GM12873 (cell line): Measurements from ENCODE around the gene ZNF280B.
A peak's percentile ranks its signal among the peaks of the same experiment; 100 is the strongest.

Source experiments
- TF ChIP-seq, protein P1 (sequence below): IDR thresholded peaks from 2 replicates; pipeline ENCODE4 v1.5.1; 2012; ENCODE audit warnings: low read depth, mild to moderate bottlenecking, moderate library complexity, low read length, control low read depth; ENCODE audit not compliant: insufficient read depth; ENCODE audit errors: missing control alignments

The ZNF280B gene, protein sequence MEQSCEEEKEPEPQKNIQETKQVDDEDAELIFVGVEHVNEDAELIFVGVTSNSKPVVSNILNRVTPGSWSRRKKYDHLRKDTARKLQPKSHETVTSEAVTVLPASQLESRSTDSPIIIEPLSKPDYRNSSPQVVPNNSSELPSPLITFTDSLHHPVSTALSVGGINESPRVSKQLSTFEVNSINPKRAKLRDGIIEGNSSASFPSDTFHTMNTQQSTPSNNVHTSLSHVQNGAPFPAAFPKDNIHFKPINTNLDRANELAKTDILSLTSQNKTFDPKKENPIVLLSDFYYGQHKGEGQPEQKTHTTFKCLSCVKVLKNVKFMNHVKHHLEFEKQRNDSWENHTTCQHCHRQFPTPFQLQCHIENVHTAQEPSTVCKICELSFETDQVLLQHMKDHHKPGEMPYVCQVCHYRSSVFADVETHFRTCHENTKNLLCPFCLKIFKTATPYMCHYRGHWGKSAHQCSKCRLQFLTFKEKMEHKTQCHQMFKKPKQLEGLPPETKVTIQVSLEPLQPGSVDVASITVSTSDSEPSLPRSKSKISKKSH

DNA sequence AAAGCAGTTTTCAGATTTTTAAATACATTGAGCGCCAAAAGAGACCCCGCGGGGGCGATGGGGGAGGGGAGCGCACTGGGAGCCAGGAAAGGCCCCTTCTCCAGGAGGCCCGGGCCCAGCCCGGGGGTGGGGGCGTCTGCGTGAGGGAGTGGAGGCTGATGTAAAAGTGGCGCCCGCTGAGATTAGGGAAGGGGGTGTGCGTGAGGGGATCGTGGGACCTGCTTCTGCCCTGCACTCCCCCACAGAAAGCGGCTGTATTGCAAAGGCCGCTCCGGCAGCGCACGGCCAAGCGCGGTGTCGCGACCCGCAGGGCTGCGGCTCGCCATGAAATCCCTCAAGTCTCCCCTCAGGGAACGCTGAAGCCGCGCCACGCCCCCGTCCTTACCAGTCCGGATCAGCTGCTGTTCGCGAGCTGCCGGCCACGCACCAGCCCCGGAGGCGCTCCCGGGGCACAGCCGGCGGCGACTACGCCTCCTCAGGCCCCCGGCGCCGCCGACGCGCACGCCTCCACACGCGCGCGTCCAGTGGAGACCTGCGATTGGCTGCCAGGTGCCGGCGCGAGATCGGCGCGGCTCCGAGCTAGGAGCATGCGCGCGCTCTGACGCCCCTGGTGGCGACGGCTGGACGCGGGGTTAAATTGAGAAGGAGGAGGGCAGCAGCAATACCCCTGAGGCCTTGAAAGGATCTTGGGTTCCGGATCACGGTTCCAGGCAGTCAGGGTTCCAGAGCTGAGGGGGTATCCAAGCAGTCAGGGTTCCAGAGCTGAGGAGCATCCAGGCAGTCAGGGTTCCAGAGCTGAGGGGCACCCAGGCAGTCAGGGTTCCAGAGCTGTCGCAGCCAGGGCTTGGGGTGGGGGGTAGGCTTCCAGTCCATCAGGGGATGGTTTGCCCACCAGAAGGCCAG is at the start of gene ZNF280B:
Gene ZNF280B (minus strand): TSS at position 469 of the 903 bp plus-strand sequence. CDS start 19,344 bp downstream, outside the sequence.
- TF ChIP-seq, protein P1, sequence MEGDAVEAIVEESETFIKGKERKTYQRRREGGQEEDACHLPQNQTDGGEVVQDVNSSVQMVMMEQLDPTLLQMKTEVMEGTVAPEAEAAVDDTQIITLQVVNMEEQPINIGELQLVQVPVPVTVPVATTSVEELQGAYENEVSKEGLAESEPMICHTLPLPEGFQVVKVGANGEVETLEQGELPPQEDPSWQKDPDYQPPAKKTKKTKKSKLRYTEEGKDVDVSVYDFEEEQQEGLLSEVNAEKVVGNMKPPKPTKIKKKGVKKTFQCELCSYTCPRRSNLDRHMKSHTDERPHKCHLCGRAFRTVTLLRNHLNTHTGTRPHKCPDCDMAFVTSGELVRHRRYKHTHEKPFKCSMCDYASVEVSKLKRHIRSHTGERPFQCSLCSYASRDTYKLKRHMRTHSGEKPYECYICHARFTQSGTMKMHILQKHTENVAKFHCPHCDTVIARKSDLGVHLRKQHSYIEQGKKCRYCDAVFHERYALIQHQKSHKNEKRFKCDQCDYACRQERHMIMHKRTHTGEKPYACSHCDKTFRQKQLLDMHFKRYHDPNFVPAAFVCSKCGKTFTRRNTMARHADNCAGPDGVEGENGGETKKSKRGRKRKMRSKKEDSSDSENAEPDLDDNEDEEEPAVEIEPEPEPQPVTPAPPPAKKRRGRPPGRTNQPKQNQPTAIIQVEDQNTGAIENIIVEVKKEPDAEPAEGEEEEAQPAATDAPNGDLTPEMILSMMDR, result peak; percentile 65

DNA sequence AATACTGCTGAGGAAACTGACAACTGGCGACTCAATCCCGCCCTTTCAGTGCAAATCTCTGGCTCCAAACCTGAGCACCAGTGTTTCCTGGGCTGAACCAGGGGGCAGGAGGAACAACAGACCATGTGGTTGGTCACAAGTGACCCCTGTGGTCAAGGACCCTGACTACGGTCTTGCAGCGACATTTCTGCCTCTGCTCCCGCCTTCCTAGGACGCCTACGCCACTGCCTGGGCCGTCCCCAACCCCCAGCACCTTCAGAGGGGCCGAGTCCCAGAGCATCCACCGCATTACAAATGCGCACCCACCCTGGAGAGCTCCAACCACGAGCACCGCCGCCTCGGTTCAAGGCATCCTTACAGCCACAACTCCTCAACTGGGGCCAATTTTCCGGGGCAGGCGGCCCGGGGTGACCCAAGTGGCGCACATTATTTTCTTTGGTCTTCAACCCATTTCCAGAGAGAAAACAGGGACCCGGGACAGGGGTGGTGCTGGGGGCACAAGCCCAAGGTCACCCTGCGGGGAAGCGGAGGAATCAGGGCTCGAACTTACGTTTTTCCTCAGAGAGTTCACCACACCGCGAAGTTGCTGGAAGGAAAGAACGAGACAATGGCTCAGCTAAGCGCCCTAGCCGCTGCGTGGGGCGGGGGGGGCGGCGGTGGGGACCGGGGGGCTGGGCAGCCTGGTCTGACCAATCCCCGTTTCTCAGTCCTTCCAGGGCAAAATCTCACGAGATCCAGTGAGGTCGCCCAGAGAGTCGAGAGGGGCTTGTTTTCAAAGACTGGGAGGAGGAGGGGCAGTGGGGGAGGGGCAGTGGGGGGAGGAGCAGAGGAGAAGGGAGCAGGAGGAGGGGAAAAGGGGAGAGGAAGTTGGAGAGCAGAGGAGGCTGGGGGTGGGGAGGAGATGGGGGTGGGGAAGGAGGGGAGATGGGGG is 48.7 kb upstream of the ZNF280B start:
- TF ChIP-seq, protein P1, result no peak

DNA sequence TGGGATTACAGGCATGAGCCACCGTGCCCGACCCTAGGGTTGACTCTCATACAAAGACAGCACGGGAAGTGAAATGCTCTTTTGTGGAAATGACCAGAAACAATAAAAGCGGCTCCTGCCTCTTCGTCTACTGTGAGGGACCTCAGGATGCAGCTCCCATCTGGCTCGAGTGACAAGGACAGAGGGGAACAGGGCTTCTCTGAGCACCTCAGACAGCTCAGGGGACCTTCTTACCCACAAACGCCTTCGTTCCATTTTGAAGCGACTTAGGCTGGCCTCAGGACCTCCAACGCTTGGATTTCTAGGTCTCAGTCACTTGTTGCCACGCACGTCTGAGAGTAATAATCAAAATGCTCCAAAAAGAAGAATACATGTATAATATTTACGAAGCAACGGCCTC is 48.0 kb upstream of the ZNF280B start:
- TF ChIP-seq, protein P1, result no peak

DNA sequence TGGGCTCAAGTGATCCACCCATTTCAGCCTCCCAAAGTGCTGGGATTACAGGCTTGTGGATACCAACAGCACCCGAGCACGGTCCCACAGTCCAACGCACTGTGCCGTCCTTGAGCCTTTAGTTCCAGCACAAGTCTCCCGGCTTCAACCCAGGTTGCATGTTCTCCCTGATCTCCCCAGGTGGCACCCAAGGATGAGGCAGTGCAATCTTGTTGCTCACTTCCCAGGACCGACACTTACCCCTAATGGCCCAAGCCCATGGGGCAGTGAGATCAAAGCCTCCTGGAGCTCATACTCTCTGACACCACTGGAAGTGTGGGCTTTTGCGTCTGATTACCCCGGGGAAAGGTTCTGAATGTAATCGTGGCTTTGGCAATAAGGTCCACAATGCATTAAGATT is 47.1 kb upstream of the ZNF280B start:
- TF ChIP-seq, protein P1, result no peak

DNA sequence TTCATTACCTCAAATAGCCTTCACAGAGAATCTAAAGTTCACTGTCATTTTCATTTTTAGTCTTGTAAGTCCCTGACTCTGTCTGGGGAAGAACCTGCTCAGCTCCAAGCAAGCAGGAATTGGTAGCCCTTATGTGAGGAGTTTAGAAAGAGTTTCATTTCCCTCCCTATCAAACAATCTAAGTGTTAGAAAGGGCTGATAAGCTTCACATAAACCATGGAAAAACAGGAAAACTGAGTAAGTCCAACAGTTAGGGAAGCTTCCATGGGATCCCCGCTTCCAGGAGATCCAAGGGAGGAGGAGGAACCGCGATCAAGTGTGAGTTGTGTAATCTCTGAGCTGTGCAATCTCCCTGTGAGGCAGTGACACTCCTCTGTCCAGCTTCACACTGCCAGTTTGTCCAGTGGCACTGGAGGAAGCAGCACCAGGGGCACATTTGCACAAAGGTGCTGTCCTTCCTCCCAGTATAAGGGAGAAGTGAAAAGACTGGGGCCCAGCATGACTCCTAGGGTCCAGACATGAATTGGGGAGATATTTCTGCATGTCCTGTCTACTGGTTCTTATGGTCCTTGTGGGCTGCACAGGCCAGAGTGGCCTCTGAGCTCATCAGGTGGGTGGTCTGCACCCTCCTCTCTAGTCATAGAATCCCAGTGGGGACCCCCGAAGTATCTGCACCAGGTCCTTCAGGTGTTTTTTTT is 46.2 kb upstream of the ZNF280B start:
- TF ChIP-seq, protein P1, result no peak

DNA sequence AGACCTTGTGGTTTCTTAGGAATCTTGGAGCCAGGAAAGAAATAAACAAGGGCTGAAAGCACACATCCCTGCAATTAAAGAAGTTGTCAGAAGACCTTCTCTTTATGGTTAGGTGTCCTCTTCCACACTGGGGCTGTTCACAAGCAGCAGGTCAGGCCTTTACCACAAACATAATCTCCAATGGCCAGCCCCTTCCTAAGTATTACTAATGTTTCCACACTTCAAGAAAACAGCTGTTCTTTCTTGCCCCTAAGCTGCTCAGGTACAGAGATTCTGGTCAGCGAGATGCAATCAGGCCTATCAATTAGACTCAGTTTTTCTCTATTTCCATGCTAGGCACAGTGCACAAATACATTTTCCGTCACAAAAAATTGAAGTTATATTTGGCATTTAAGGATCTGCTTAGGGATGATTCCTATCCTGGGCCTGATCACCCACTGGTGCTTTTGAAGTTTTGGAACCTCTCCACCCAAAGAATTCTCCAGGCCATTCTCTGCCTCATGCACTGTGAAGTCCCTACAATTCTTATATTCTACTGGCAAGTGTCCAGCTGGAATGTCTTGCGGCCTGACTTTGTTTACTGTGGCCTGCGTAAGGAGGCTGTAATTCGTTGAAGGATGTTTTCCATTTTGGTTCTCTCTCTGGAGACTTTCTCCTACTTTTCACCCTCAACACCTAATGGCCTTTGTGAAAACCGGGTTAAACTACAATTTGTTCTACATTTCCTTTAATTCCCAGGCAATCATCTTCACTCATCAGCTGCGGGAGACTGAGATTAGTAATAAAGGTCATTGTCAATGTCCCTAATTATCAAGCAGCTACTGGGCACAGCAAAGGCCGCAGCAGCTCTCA is 45.4 kb upstream of the ZNF280B start:
- TF ChIP-seq, protein P1, result no peak
